LNCaP clone FGC (cell line): ENCODE results near the gene TTC27.

Source experiments
- DNase-seq: peaks from one replicate; pipeline ENCODE4 v3.0.0-alpha.2; 2011; ENCODE audit warnings: low read depth
- H3K4me3 ChIP-seq: 2 replicates; pipeline ENCODE4 v1.5.1; 2011; ENCODE audit warnings: mild to moderate bottlenecking, low read depth, low read length, control low read depth
- TF ChIP-seq, protein P1 (sequence below): IDR thresholded peaks from 2 replicates; pipeline ENCODE4 v1.5.1; 2012; ENCODE audit warnings: mild to moderate bottlenecking; ENCODE audit not compliant: control insufficient read depth, insufficient read depth; ENCODE audit errors: extremely low read depth

TTC27 gene

GRCh38 chr2:32760628-32761027, 132.8 kb downstream of the TTC27 start:
- TF ChIP-seq, protein P1, sequence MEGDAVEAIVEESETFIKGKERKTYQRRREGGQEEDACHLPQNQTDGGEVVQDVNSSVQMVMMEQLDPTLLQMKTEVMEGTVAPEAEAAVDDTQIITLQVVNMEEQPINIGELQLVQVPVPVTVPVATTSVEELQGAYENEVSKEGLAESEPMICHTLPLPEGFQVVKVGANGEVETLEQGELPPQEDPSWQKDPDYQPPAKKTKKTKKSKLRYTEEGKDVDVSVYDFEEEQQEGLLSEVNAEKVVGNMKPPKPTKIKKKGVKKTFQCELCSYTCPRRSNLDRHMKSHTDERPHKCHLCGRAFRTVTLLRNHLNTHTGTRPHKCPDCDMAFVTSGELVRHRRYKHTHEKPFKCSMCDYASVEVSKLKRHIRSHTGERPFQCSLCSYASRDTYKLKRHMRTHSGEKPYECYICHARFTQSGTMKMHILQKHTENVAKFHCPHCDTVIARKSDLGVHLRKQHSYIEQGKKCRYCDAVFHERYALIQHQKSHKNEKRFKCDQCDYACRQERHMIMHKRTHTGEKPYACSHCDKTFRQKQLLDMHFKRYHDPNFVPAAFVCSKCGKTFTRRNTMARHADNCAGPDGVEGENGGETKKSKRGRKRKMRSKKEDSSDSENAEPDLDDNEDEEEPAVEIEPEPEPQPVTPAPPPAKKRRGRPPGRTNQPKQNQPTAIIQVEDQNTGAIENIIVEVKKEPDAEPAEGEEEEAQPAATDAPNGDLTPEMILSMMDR, result no peak
- no peak for DNase-seq
- no peak overlapping the region for H3K4me3 ChIP-seq

GRCh38 chr2:32768387-32769174, 140.7 kb downstream of the TTC27 start:
- TF ChIP-seq, protein P1, result no peak
- no peak overlapping the region for H3K4me3 ChIP-seq

DNA sequence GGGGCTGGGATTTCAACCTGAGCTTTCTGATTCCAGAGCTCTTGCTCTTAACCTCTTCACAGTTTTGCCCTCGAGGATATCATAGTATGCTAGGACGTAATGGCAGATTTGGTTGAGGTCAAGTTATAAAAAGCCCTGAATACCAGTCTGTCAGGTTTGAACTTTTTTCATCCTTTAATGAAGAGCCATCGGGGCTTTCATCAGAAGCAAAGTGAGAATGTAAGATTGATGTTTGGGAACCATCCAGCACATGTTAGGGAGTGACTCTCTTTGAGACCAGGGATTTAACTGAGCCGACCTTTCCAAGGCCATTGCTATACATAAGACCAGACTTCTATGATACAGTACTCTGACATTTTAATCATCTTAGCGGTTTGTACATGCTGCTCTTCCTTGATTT, 142.5 kb downstream of the TTC27 start:
- H3K4me3 ChIP-seq, result no peak overlapping the region
- no peak for DNase-seq
- TF ChIP-seq, protein P1, result no peak

More at GRCh38 chr2:32768387-32769174, 140.7 kb downstream of the TTC27 start:
- no peak for DNase-seq

GRCh38 chr2:32772638-32773447, 145.0 kb downstream of the TTC27 start:
- TF ChIP-seq, protein P1, result peak; percentile 58
- no peak for DNase-seq
- H3K4me3 ChIP-seq, result no peak overlapping the region

GRCh38 chr2:32773448-32773808, 145.6 kb downstream of the TTC27 start:
- TF ChIP-seq, protein P1, result no peak
- DNase-seq, result no peak
- no peak overlapping the region for H3K4me3 ChIP-seq

DNA sequence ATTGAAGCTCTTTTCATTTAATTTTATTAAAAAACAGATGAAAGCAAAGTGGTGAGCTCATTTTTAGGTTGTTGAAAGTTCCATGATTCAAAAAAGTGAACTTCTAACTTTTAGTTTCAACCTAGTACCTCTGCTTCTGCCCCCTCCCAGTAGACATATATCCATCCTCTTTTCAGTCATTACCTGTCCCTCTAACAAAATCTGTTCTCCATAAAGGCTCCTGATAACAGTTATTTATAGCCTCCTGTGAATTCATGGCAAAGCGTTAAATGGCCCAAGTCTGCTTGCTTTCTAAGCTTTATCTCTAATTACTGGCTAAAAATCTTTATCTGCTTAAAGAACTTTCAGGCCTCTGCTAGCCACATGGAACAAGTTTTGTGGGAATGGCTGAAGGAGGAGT, 148.1 kb downstream of the TTC27 start:
- DNase-seq, result no peak
- TF ChIP-seq, protein P1, result no peak
- H3K4me3 ChIP-seq, result no peak overlapping the region
